ENCODE results near the gene C7orf57.
"Not testable (repeated sequence)": the region's sequence is repeated elsewhere in the genome, so short reads cannot be mapped to it uniquely, and the experiment has no call there.

Gene C7orf57

DNA sequence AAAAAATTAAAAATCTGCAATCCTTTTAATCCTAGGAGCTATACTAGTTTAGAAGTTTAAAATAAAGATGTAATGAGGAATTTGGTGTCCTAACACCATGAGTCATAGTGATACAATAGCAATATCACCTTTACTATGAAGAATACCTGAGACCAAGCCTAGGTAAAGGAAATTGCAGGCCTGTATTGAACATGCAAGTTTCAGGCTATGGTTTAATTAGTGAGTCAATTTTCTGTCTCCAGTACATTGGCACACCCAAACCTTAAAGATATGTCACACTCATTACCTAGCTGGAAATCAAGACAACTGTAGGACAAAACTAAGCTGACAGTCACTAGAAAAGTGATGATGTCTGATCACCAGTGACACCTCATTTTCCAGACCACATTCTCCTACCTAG lies 47.0 kb downstream of the C7orf57 start:
- H3K27ac ChIP-seq (ENCODE audit: insufficient read depth in 1 of 2, low read depth in 1 of 2, low read length in 2 of 2, poor library complexity in 1 of 2, severe bottlenecking in 2 of 2); H3K4me3 ChIP-seq (ENCODE audit: control insufficient read depth in 1 of 7, extremely low read depth in 1 of 7, insufficient read depth in 4 of 7, low read depth in 2 of 7, low read length in 6 of 7); H3K36me3 ChIP-seq (ENCODE audit: control insufficient read depth in 4 of 4, insufficient read depth in 4 of 4, low read length in 3 of 4); POLR2A ChIA-PET; H3K27me3 ChIP-seq (replicated peaks in 2 of 5; ENCODE audit: control insufficient read depth in 4 of 5, insufficient read depth in 5 of 5, low read length in 4 of 5); H3K9me3 ChIP-seq (ENCODE audit: control extremely low read depth in 1 of 5, control insufficient read depth in 4 of 5, insufficient read depth in 2 of 5, low read depth in 1 of 5, low read length in 4 of 5); DNase-seq: not testable (repeated sequence)
- CTCF ChIA-PET, result interaction anchor here (1.7 kb wide), 1 partner anchor 11 kb away, joined by 4 read pairs; no protein-coding TSS in a partner anchor
- H3K4me1 ChIP-seq (ENCODE audit: control extremely low read depth in 1 of 4, control insufficient read depth in 4 of 4, insufficient read depth in 4 of 4, low read length in 3 of 4), result peaks cover 2 to 19% (median 14%) of the 10 kb centered on the region in 4 experiments

GRCh38 chr7:48083114-48083830 lies 47.9 kb downstream of the C7orf57 start:
- CTCF ChIA-PET, result interaction anchor here (0.9 to 4.0 kb wide), 5 partner anchors 10 to 139 kb away, joined by 4 to 17 read pairs (median 6); no protein-coding TSS in a partner anchor
- WGBS (ENCODE audit: insufficient coverage), result 100% methylated on average over 2 of the region's 6 CpGs
- H3K36me3 ChIP-seq (ENCODE audit: control insufficient read depth in 4 of 4, insufficient read depth in 4 of 4, low read length in 3 of 4), result no peaks in the 10 kb centered on the region
- H3K27me3 ChIP-seq (replicated peaks in 2 of 5; ENCODE audit: control insufficient read depth in 4 of 5, insufficient read depth in 5 of 5, low read length in 4 of 5), result no peaks in the 10 kb centered on the region
- no peak overlapping the region for H3K4me3 ChIP-seq (ENCODE audit: control insufficient read depth in 1 of 7, extremely low read depth in 1 of 7, insufficient read depth in 4 of 7, low read depth in 2 of 7, low read length in 6 of 7)
- H3K27ac ChIP-seq (ENCODE audit: insufficient read depth in 1 of 2, low read depth in 1 of 2, low read length in 2 of 2, poor library complexity in 1 of 2, severe bottlenecking in 2 of 2), result no peak overlapping the region
- H3K9me3 ChIP-seq (ENCODE audit: control extremely low read depth in 1 of 5, control insufficient read depth in 4 of 5, insufficient read depth in 2 of 5, low read depth in 1 of 5, low read length in 4 of 5), result no peaks in the 10 kb centered on the region
- DNase-seq, result no peak
- H3K4me1 ChIP-seq (ENCODE audit: control extremely low read depth in 1 of 4, control insufficient read depth in 4 of 4, insufficient read depth in 4 of 4, low read length in 3 of 4), result peaks cover 2 to 25% (median 15%) of the 10 kb centered on the region in 4 experiments
- POLR2A ChIA-PET, result no interaction called here

DNA sequence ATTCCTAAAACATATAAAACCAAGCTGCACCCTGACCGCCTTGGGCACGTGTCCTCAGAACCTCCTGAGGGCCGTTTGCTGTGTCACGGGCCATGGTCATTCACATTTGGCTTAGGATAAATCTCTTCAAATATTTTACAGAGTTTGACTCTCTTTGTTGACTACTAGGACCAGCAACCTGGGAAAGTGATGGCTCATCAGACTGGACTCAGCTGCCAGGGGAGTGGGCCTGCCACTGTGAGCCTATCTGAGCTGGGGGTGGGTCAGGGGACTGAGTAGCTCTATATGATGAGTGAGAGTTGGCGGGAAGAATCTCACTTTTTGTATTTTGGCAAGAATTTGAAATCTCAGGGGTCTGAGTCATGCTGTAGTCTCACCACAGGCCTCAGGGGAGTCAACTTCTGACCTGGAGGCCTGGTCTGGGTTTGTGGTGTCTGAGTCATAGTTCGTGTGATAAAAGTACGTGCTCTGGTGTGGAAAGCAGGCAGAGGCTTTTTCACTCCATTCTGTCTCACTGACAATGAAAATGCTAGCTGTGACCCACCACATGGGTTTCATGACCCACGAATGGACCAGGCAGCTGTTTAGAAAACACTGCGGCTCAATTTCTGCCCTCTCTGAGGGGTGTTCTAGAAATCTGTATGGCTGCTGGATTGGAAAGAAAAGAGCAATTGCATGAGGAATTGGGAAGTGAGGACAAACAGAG lies 49.5 kb downstream of the C7orf57 start:
- H3K27ac ChIP-seq (ENCODE audit: insufficient read depth in 1 of 2, low read depth in 1 of 2, low read length in 2 of 2, poor library complexity in 1 of 2, severe bottlenecking in 2 of 2), result no peak overlapping the region
- DNase-seq, result peak; percentile 88 to 97 (median 97)
- ChIA-PET CTCF (interaction anchor here (0.7 to 4.0 kb wide), 9 partner anchors 10 to 115 kb away, joined by 3 to 17 read pairs (median 4); no protein-coding TSS in a partner anchor), POLR2A (interaction anchor here (1.4 kb wide), 1 partner anchor 25 kb away, joined by 3 read pairs; no protein-coding TSS in a partner anchor)
- no peaks in the 10 kb centered on the region for H3K9me3 ChIP-seq (ENCODE audit: control extremely low read depth in 1 of 5, control insufficient read depth in 4 of 5, insufficient read depth in 2 of 5, low read depth in 1 of 5, low read length in 4 of 5)
- H3K36me3 ChIP-seq (ENCODE audit: control insufficient read depth in 4 of 4, insufficient read depth in 4 of 4, low read length in 3 of 4), result no peaks in the 10 kb centered on the region
- peaks cover 0 to 2% (median 0%) of the 10 kb centered on the region in 5 experiments for H3K27me3 ChIP-seq (replicated peaks in 2 of 5; ENCODE audit: control insufficient read depth in 4 of 5, insufficient read depth in 5 of 5, low read length in 4 of 5)
- H3K4me1 ChIP-seq (ENCODE audit: control extremely low read depth in 1 of 4, control insufficient read depth in 4 of 4, insufficient read depth in 4 of 4, low read length in 3 of 4), result peaks cover 2 to 39% (median 28%) of the 10 kb centered on the region in 4 experiments
- WGBS (ENCODE audit: insufficient coverage), result 55% methylated on average over 9 of the region's 9 CpGs
- no peak overlapping the region for H3K4me3 ChIP-seq (ENCODE audit: control insufficient read depth in 1 of 7, extremely low read depth in 1 of 7, insufficient read depth in 4 of 7, low read depth in 2 of 7, low read length in 6 of 7)

GRCh38 chr7:48085433-48085791 lies 50.1 kb downstream of the C7orf57 start:
- no peak overlapping the region for H3K4me3 ChIP-seq (ENCODE audit: control insufficient read depth in 1 of 7, extremely low read depth in 1 of 7, insufficient read depth in 4 of 7, low read depth in 2 of 7, low read length in 6 of 7)
- peaks cover 0 to 4% (median 3%) of the 10 kb centered on the region in 5 experiments for H3K27me3 ChIP-seq (replicated peaks in 2 of 5; ENCODE audit: control insufficient read depth in 4 of 5, insufficient read depth in 5 of 5, low read length in 4 of 5)
- DNase-seq, result peak in 2 of 3 donors; percentile 42 to 57
- no peaks in the 10 kb centered on the region for H3K9me3 ChIP-seq (ENCODE audit: control extremely low read depth in 1 of 5, control insufficient read depth in 4 of 5, insufficient read depth in 2 of 5, low read depth in 1 of 5, low read length in 4 of 5)
- H3K4me1 ChIP-seq (ENCODE audit: control extremely low read depth in 1 of 4, control insufficient read depth in 4 of 4, insufficient read depth in 4 of 4, low read length in 3 of 4), result peaks cover 2 to 40% (median 31%) of the 10 kb centered on the region in 4 experiments
- CTCF ChIA-PET, result interaction anchor here (0.7 to 4.0 kb wide), 9 partner anchors 10 to 115 kb away, joined by 3 to 17 read pairs (median 4); no protein-coding TSS in a partner anchor
- H3K27ac ChIP-seq (ENCODE audit: insufficient read depth in 1 of 2, low read depth in 1 of 2, low read length in 2 of 2, poor library complexity in 1 of 2, severe bottlenecking in 2 of 2), result no peak overlapping the region
- POLR2A ChIA-PET, result interaction anchor here (1.4 kb wide), 1 partner anchor 26 kb away, joined by 3 read pairs; no protein-coding TSS in a partner anchor
- H3K36me3 ChIP-seq (ENCODE audit: control insufficient read depth in 4 of 4, insufficient read depth in 4 of 4, low read length in 3 of 4), result no peaks in the 10 kb centered on the region
- WGBS (ENCODE audit: insufficient coverage), result 100% methylated on average over 1 of the region's 1 CpG

DNA sequence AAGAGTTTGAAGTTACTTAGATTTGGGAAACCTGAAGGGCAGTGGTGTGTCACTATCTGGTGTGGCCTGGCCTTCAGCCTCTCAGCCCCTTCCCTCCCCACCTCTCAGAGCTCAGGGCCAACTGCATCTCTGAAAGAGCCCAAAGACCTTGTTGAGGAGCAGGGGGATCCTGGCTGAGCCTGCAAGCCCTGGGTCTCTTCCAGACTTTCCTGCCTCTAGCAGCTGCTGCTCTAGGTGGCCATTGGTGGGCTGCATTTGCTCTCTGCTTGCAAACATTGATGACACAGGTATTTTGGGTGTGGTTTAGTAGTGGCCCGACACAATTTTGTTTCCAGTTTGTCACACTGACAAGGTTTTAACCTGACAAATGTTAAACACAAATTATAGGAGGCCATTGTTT lies 50.6 kb downstream of the C7orf57 start:
- H3K4me1 ChIP-seq (ENCODE audit: control extremely low read depth in 1 of 4, control insufficient read depth in 4 of 4, insufficient read depth in 4 of 4, low read length in 3 of 4), result peaks cover 2 to 40% (median 31%) of the 10 kb centered on the region in 4 experiments
- no peaks in the 10 kb centered on the region for H3K9me3 ChIP-seq (ENCODE audit: control extremely low read depth in 1 of 5, control insufficient read depth in 4 of 5, insufficient read depth in 2 of 5, low read depth in 1 of 5, low read length in 4 of 5)
- no peak overlapping the region for H3K4me3 ChIP-seq (ENCODE audit: control insufficient read depth in 1 of 7, extremely low read depth in 1 of 7, insufficient read depth in 4 of 7, low read depth in 2 of 7, low read length in 6 of 7)
- H3K27me3 ChIP-seq (replicated peaks in 2 of 5; ENCODE audit: control insufficient read depth in 4 of 5, insufficient read depth in 5 of 5, low read length in 4 of 5), result peaks cover 0 to 4% (median 3%) of the 10 kb centered on the region in 5 experiments
- no peaks in the 10 kb centered on the region for H3K36me3 ChIP-seq (ENCODE audit: control insufficient read depth in 4 of 4, insufficient read depth in 4 of 4, low read length in 3 of 4)
- POLR2A ChIA-PET, result interaction anchor here (1.4 kb wide), 1 partner anchor 26 kb away, joined by 3 read pairs; no protein-coding TSS in a partner anchor
- WGBS (ENCODE audit: insufficient coverage), result no CpG with 5 or more reads among the region's 1 CpG
- no peak overlapping the region for H3K27ac ChIP-seq (ENCODE audit: insufficient read depth in 1 of 2, low read depth in 1 of 2, low read length in 2 of 2, poor library complexity in 1 of 2, severe bottlenecking in 2 of 2)
- DNase-seq, result no peak
- CTCF ChIA-PET, result interaction anchor here (0.7 to 4.0 kb wide), 7 partner anchors 10 to 116 kb away, joined by 3 to 17 read pairs (median 4); no protein-coding TSS in a partner anchor

DNA sequence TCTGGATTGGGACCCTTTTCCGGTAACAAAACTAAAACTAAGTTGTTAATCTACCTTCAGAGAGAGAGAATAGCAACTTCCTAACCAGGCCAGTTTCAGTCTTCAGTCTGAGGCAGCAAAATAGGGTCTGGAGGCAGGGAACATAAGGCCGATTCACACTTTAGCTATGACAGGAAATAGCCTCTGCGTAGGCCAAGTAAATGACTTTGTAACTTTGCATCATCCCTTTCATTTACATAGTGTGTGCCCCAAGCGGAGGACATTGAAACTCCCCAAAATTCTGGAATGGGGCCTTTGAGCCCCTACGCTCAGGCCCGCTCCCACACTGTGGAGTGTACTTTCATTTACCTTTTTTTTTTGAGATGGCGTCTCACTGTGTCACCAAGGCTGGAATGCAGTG lies 52.0 kb downstream of the C7orf57 start:
- 95% methylated on average over 7 of the region's 7 CpGs for WGBS (ENCODE audit: insufficient coverage)
- no peak overlapping the region for H3K4me3 ChIP-seq (ENCODE audit: control insufficient read depth in 1 of 7, extremely low read depth in 1 of 7, insufficient read depth in 4 of 7, low read depth in 2 of 7, low read length in 6 of 7)
- peaks cover 2 to 40% (median 31%) of the 10 kb centered on the region in 4 experiments for H3K4me1 ChIP-seq (ENCODE audit: control extremely low read depth in 1 of 4, control insufficient read depth in 4 of 4, insufficient read depth in 4 of 4, low read length in 3 of 4)
- H3K9me3 ChIP-seq (ENCODE audit: control extremely low read depth in 1 of 5, control insufficient read depth in 4 of 5, insufficient read depth in 2 of 5, low read depth in 1 of 5, low read length in 4 of 5), result no peaks in the 10 kb centered on the region
- peaks cover 0 to 6% (median under 1%) of the 10 kb centered on the region in 4 experiments for H3K36me3 ChIP-seq (ENCODE audit: control insufficient read depth in 4 of 4, insufficient read depth in 4 of 4, low read length in 3 of 4)
- POLR2A ChIA-PET, result interaction anchor here (0.6 kb wide), 1 partner anchor 66 kb away, joined by 5 read pairs; no protein-coding TSS in a partner anchor
- H3K27ac ChIP-seq (ENCODE audit: insufficient read depth in 1 of 2, low read depth in 1 of 2, low read length in 2 of 2, poor library complexity in 1 of 2, severe bottlenecking in 2 of 2), result no peak overlapping the region
- peak in 1 of 3 donors; percentile 23 for DNase-seq
- H3K27me3 ChIP-seq (replicated peaks in 2 of 5; ENCODE audit: control insufficient read depth in 4 of 5, insufficient read depth in 5 of 5, low read length in 4 of 5), result peaks cover 0 to 4% (median 3%) of the 10 kb centered on the region in 5 experiments
- CTCF ChIA-PET, result interaction anchor here (1.6 kb wide), 1 partner anchor 137 kb away, joined by 3 read pairs; no protein-coding TSS in a partner anchor
